Type B pancreatic cell (in vitro differentiated cells): ENCODE results near the gene PGM2L1. TPM values are rescaled to one million over a fixed set of nuclear protein-coding genes. Genes with fewer than 3 reads are reported as not detected.
A peak's percentile ranks its signal among the peaks of the same experiment; 100 is the strongest.

ENCODE experiments used
- DNase-seq: peaks from one replicate; pipeline ENCODE4 v3.0.0; 2021; ENCODE audit warnings: mixed read lengths; ENCODE audit not compliant: unreplicated experiment; ENCODE audit errors: extremely low spot score
- H3K27ac Mint-ChIP-seq: 2 replicates; pipeline ENCODE4 v1.8.0; 2021; ENCODE audit warnings: mild to moderate bottlenecking, mixed read lengths
- H3K27me3 Mint-ChIP-seq: 2 replicates; pipeline ENCODE4 v1.8.0; 2021; ENCODE audit warnings: mixed read lengths
- H3K36me3 Mint-ChIP-seq: 2 replicates; pipeline ENCODE4 v1.8.0; 2021; ENCODE audit warnings: mixed read lengths
- H3K4me1 Mint-ChIP-seq: one replicate; pipeline ENCODE4 v1.8.0; 2021; ENCODE audit warnings: mixed read lengths; ENCODE audit not compliant: unreplicated experiment
- H3K4me3 Mint-ChIP-seq: 2 replicates; pipeline ENCODE4 v1.8.0; 2021; ENCODE audit warnings: mild to moderate bottlenecking, mixed read lengths
- H3K9me3 Mint-ChIP-seq: 2 replicates; pipeline ENCODE4 v1.8.0; 2021; ENCODE audit warnings: mixed read lengths
- CTCF ChIP-seq: fragments of 200-600 bp; sonication (generic); conservative IDR thresholded peaks from 2 replicates; pipeline ENCODE4 v1.5.0; 2021; ENCODE audit warnings: antibody characterized with exemption, mild to moderate bottlenecking
- long read RNA-seq: library from polyadenylated mRNA; unstranded; transcript quantifications from one replicate; pipeline ENCODE4 v2.0.0, GENCODE V29; 2020
- total RNA-seq: library from RNA; stranded (reverse); gene quantifications from 2 replicates; pipeline ENCODE4 v1.2.1, GENCODE V29; 2021; ENCODE audit warnings: low replicate concordance

The PGM2L1 gene
- total RNA-seq: 5.0 and 10.3 TPM in 2 replicates
- long read RNA-seq, full-length matches to known transcripts: 3 of 7 reads
- long read RNA-seq, partial matches to known transcripts: 4 of 7 reads
- long read RNA-seq, other reads (novel, unspliced or antisense): 0 of 7 reads

- DNase-seq: peak; percentile 94
- H3K4me1 Mint-ChIP-seq: no peaks in the 10 kb centered on the region
- no peaks in the 10 kb centered on the region for H3K9me3 Mint-ChIP-seq
- H3K4me3 Mint-ChIP-seq: peak within 1 kb of the TSS; percentile 100
- H3K27ac Mint-ChIP-seq: peak within 1 kb of the TSS; percentile 98
- H3K27me3 Mint-ChIP-seq: no peaks in the 10 kb centered on the region
- TF ChIP-seq CTCF: no peak
- peaks cover 3% of the 10 kb centered on the region for H3K36me3 Mint-ChIP-seq
Observed at GRCh38 chr11:74398244-74399159, at the start of gene PGM2L1. Gene PGM2L1, minus strand, starts transcription at chr11:74398433. Its CDS starts 272 bp downstream, at chr11:74398161.

- H3K9me3 Mint-ChIP-seq: no peaks in the 10 kb centered on the region
- H3K4me3 Mint-ChIP-seq: no peak overlapping the region
- no peak overlapping the region for H3K27ac Mint-ChIP-seq
- no peak for DNase-seq
- H3K27me3 Mint-ChIP-seq: no peaks in the 10 kb centered on the region
- H3K36me3 Mint-ChIP-seq: no peaks in the 10 kb centered on the region
- no peak for TF ChIP-seq CTCF
- peaks cover 31% of the 10 kb centered on the region for H3K4me1 Mint-ChIP-seq
Observed at GRCh38 chr11:74447720-74448119, 49.5 kb upstream of the PGM2L1 start.

GRCh38 chr11:74446532-74446938, 48.3 kb upstream of the PGM2L1 start:
- H3K27ac Mint-ChIP-seq: no peak overlapping the region
- no peaks in the 10 kb centered on the region for H3K27me3 Mint-ChIP-seq
- no peak overlapping the region for H3K4me3 Mint-ChIP-seq
- no peak for DNase-seq
- TF ChIP-seq CTCF: no peak
- H3K36me3 Mint-ChIP-seq: no peaks in the 10 kb centered on the region
- H3K4me1 Mint-ChIP-seq: peaks cover 32% of the 10 kb centered on the region
- H3K9me3 Mint-ChIP-seq: no peaks in the 10 kb centered on the region

GRCh38 chr11:74444173-74444826, 46.1 kb upstream of the PGM2L1 start:
- Mint-ChIP-seq H3K27ac (no peak overlapping the region), H3K27me3 (no peaks in the 10 kb centered on the region), H3K4me1 (peaks cover 28% of the 10 kb centered on the region), H3K36me3 (no peaks in the 10 kb centered on the region), H3K9me3 (no peaks in the 10 kb centered on the region), H3K4me3 (no peak overlapping the region)
- DNase-seq: no peak
- no peak for TF ChIP-seq CTCF

GRCh38 chr11:74443071-74443864, 45.0 kb upstream of the PGM2L1 start:
- Mint-ChIP-seq H3K9me3 (no peaks in the 10 kb centered on the region), H3K4me1 (peaks cover 24% of the 10 kb centered on the region), H3K27me3 (no peaks in the 10 kb centered on the region), H3K4me3 (no peak overlapping the region), H3K36me3 (no peaks in the 10 kb centered on the region), H3K27ac (peak overlapping the region; percentile 29)
- no peak for TF ChIP-seq CTCF
- DNase-seq: no peak
